Measurements from ENCODE around the gene IL20RA.
"Not testable (repeated sequence)": the region's sequence is repeated elsewhere in the genome, so short reads cannot be mapped to it uniquely, and the experiment has no call there.

IL20RA gene

GRCh38 chr6:137044366-137045221, at the start of gene IL20RA:
IL20RA (minus strand) TSS chr6:137044965; CDS start chr6:137044728, 237 bp downstream.
- DNase-seq (ENCODE audit: low spot score) (no peak), FAIRE-seq (no peak)

- FAIRE-seq: no peak
- DNase-seq (ENCODE audit: low spot score): no peak
Observed at GRCh38 chr6:137093183-137094069, 48.7 kb upstream of the IL20RA start.

GRCh38 chr6:137092018-137092417, 47.3 kb upstream of the IL20RA start:
- FAIRE-seq (no peak), DNase-seq (ENCODE audit: low spot score) (no peak)

- DNase-seq (ENCODE audit: low spot score): no peak
- FAIRE-seq: no peak
Observed at GRCh38 chr6:137089305-137089704, 44.5 kb upstream of the IL20RA start.

GRCh38 chr6:137087902-137088301, 43.1 kb upstream of the IL20RA start:
- FAIRE-seq: no peak
- DNase-seq (ENCODE audit: low spot score): no peak

- FAIRE-seq (no peak), DNase-seq (ENCODE audit: low spot score) (no peak)
Observed at GRCh38 chr6:137086031-137086430, 41.3 kb upstream of the IL20RA start.

- FAIRE-seq (no peak), DNase-seq (ENCODE audit: low spot score) (no peak)
Observed at GRCh38 chr6:137084865-137085617, 40.3 kb upstream of the IL20RA start.

- FAIRE-seq (no peak), DNase-seq (ENCODE audit: low spot score) (no peak)
Observed at GRCh38 chr6:137084090-137084489, 39.3 kb upstream of the IL20RA start.

GRCh38 chr6:137081997-137082396, 37.2 kb upstream of the IL20RA start:
- no peak for FAIRE-seq
- no peak for DNase-seq (ENCODE audit: low spot score)

- FAIRE-seq: no peak
- DNase-seq (ENCODE audit: low spot score): no peak
Observed at GRCh38 chr6:137080711-137081110, 35.9 kb upstream of the IL20RA start.

- DNase-seq (ENCODE audit: low spot score) (peak; percentile 45), FAIRE-seq (no peak)
Observed at GRCh38 chr6:137076277-137077068, 31.7 kb upstream of the IL20RA start.

GRCh38 chr6:137075790-137076189, 31.0 kb upstream of the IL20RA start:
- DNase-seq (ENCODE audit: low spot score); FAIRE-seq: not testable (repeated sequence)

- DNase-seq (ENCODE audit: low spot score): no peak
- no peak for FAIRE-seq
Observed at GRCh38 chr6:137070303-137070702, 25.5 kb upstream of the IL20RA start.

GRCh38 chr6:137067399-137067798, 22.6 kb upstream of the IL20RA start:
- FAIRE-seq: no peak
- DNase-seq (ENCODE audit: low spot score): no peak

- FAIRE-seq (no peak), DNase-seq (ENCODE audit: low spot score) (no peak)
Observed at GRCh38 chr6:137058037-137058436, 13.3 kb upstream of the IL20RA start.

GRCh38 chr6:137056121-137056880, 11.5 kb upstream of the IL20RA start:
- no peak for DNase-seq (ENCODE audit: low spot score)
- no peak for FAIRE-seq

GRCh38 chr6:137051790-137052472, 7.2 kb upstream of the IL20RA start:
- no peak for DNase-seq (ENCODE audit: low spot score)
- FAIRE-seq: no peak

- FAIRE-seq: no peak
Observed at GRCh38 chr6:137049095-137049494, 4.3 kb upstream of the IL20RA start.

GRCh38 chr6:137046871-137047412, 2.2 kb upstream of the IL20RA start:
- FAIRE-seq: no peak
- DNase-seq (ENCODE audit: low spot score): no peak

More at GRCh38 chr6:137049095-137049494, 4.3 kb upstream of the IL20RA start:
- no peak for DNase-seq (ENCODE audit: low spot score)
